Measurements from ENCODE around the gene HCRT. TPM values are rescaled to one million over a fixed set of nuclear protein-coding genes. Genes with fewer than 3 reads are reported as not detected.
A peak's percentile ranks its signal among the peaks of the same experiment; 100 is the strongest.

HCRT gene
- total RNA-seq, 1 donor from 2014 or later = not detected

GRCh38 chr17:42200706-42201457 lies 15.6 kb upstream of the HCRT start:
- H3K4me3 Mint-ChIP-seq = no peak overlapping the region
- Histone ChIP-seq H3K9ac (no peak overlapping the region), H3K36me3 (no peaks in the 10 kb centered on the region), H3K4me1 (no peaks in the 10 kb centered on the region), H3K79me2 (ENCODE audit: low read depth) (no peaks in the 10 kb centered on the region), H3K27me3 (no peaks in the 10 kb centered on the region), H3F3A (ENCODE audit: low read depth) (peaks cover 15% of the 10 kb centered on the region), H3K4me2 (no peak overlapping the region), H3K27ac (no peak overlapping the region), H3K4me3 (no peak overlapping the region), H3K9me3 (ENCODE audit: low read depth) (no peaks in the 10 kb centered on the region), H4K20me1 (ENCODE audit: low read depth) (no peaks in the 10 kb centered on the region), H2AFZ (replicated peaks) (no peak overlapping the region)
- H3K4me1 Mint-ChIP-seq = no peaks in the 10 kb centered on the region
- no peak for DNase-seq (ENCODE audit: low spot score)
- peaks cover 19% of the 10 kb centered on the region for H3K36me3 Mint-ChIP-seq
- H3K9me3 Mint-ChIP-seq = no peaks in the 10 kb centered on the region
- peak overlapping the region; percentile 6 for H3K27ac Mint-ChIP-seq
- H3K27me3 Mint-ChIP-seq (ENCODE audit: insufficient read depth, low read depth) = peaks cover 4% of the 10 kb centered on the region
- TF ChIP-seq EZH2 (IDR thresholded peaks at IDR 0.05) (no peak), EZH2phosphoT487 (IDR thresholded peaks at IDR 0.05) (no peak), CTCF (IDR thresholded peaks at IDR 0.05) (no peak)

GRCh38 chr17:42199416-42200011 lies 14.3 kb upstream of the HCRT start:
- Histone ChIP-seq H3K27me3 (no peaks in the 10 kb centered on the region), H4K20me1 (ENCODE audit: low read depth) (no peaks in the 10 kb centered on the region), H3F3A (ENCODE audit: low read depth) (peaks cover 15% of the 10 kb centered on the region), H3K27ac (no peak overlapping the region), H3K4me1 (no peaks in the 10 kb centered on the region), H3K9ac (no peak overlapping the region), H3K79me2 (ENCODE audit: low read depth) (no peaks in the 10 kb centered on the region), H3K4me3 (no peak overlapping the region), H2AFZ (replicated peaks) (no peak overlapping the region), H3K9me3 (ENCODE audit: low read depth) (no peaks in the 10 kb centered on the region), H3K4me2 (no peak overlapping the region), H3K36me3 (no peaks in the 10 kb centered on the region)
- TF ChIP-seq EZH2 (IDR thresholded peaks at IDR 0.05) = no peak
- TF ChIP-seq CTCF (IDR thresholded peaks at IDR 0.05) = no peak
- no peak for TF ChIP-seq EZH2phosphoT487 (IDR thresholded peaks at IDR 0.05)
- H3K4me1 Mint-ChIP-seq = peaks cover under 1% of the 10 kb centered on the region
- no peaks in the 10 kb centered on the region for H3K9me3 Mint-ChIP-seq
- no peak overlapping the region for H3K4me3 Mint-ChIP-seq
- peaks cover 14% of the 10 kb centered on the region for H3K36me3 Mint-ChIP-seq
- no peak for DNase-seq (ENCODE audit: low spot score)
- H3K27ac Mint-ChIP-seq = no peak overlapping the region
- peaks cover 2% of the 10 kb centered on the region for H3K27me3 Mint-ChIP-seq (ENCODE audit: insufficient read depth, low read depth)

GRCh38 chr17:42198897-42199296 lies 13.6 kb upstream of the HCRT start:
- Mint-ChIP-seq H3K4me3 (no peak overlapping the region), H3K27ac (no peak overlapping the region), H3K9me3 (no peaks in the 10 kb centered on the region), H3K36me3 (peaks cover 10% of the 10 kb centered on the region), H3K27me3 (ENCODE audit: insufficient read depth, low read depth) (peaks cover 3% of the 10 kb centered on the region), H3K4me1 (peaks cover 6% of the 10 kb centered on the region)
- Histone ChIP-seq H3K27ac (no peak overlapping the region), H3K9me3 (ENCODE audit: low read depth) (no peaks in the 10 kb centered on the region), H3K4me2 (no peak overlapping the region), H2AFZ (replicated peaks) (no peak overlapping the region), H3K27me3 (no peaks in the 10 kb centered on the region), H3K4me1 (peaks cover 6% of the 10 kb centered on the region), H3K4me3 (no peak overlapping the region), H3K79me2 (ENCODE audit: low read depth) (no peaks in the 10 kb centered on the region), H3F3A (ENCODE audit: low read depth) (peaks cover 15% of the 10 kb centered on the region), H3K36me3 (no peaks in the 10 kb centered on the region), H3K9ac (no peak overlapping the region), H4K20me1 (ENCODE audit: low read depth) (no peaks in the 10 kb centered on the region)
- DNase-seq (ENCODE audit: low spot score) = no peak
- TF ChIP-seq EZH2phosphoT487 (IDR thresholded peaks at IDR 0.05) = no peak
- TF ChIP-seq CTCF (IDR thresholded peaks at IDR 0.05) = no peak
- TF ChIP-seq EZH2 (IDR thresholded peaks at IDR 0.05) = no peak

All from neural progenitor cell (in vitro differentiated cells).